ENCODE results near the gene DIDO1. TPM values are rescaled to one million over a fixed set of nuclear protein-coding genes. Genes with fewer than 3 reads are reported as not detected.
A peak's percentile ranks its signal among the peaks of the same experiment; 100 is the strongest.

Gene DIDO1
- total RNA-seq, result 57.9 and 59.8 TPM in 2 replicates

DNA sequence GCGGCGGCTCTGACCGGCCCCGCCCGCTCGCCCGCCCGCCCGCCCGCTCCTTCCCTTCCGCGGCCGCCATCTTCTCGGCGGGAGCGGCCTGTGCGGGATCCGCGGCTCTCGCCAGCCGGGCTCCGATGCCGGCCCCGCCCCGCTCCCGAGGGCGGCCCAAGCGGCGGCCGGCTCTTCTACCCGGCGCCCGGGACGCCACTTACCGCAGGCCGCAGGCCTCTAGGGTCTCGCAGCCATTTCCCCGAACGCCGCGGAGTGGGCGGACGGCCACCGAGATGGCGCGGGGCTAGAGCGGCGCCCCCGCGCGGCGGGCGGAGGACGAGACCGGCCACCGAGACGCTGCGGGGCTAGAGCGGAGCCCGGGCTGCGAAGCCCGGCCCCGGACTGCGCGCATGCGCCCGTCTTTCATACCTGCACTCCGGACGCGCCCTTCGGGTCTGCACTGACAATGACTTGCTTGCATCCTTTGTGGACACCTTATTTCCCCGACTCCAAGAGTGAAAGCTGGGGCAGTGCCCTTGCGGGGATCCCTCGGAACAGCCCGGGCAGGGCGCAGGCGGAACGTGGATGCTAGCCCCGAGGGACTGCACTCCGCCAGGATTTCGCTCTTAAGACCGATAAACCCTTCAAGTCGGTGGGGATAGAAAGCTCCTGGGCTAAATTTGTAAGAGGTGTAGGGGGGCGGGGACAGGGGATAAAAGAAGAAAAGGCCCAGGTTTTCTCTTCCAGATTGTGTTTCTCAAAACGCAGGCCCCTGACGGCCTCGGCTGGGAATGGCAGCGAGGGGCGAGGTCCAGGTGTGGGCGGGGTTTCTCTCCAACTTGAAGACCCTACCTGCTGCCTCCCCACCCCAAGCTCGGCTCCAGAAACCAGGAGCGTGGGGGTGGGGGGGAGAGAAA, at the start of gene DIDO1:
DIDO1 (minus strand) TSS at position 277 of the 899 bp plus-strand sequence.
- Mint-ChIP-seq H3K4me3 (ENCODE audit: low read depth) (peak within 1 kb of the TSS; percentile 96), H3K27ac (peak within 1 kb of the TSS; percentile 95), H3K4me1 (ENCODE audit: low read depth) (peaks cover 52% of the 10 kb centered on the region), H3K27me3 (ENCODE audit: low read depth) (no peaks in the 10 kb centered on the region), H3K9me3 (no peaks in the 10 kb centered on the region), H3K36me3 (ENCODE audit: low read depth) (peaks cover 27% of the 10 kb centered on the region)
- intact Hi-C loops (cut with micrococcal nuclease), result loop anchor here (5.0 kb wide), 1 partner anchor 64 kb away; the partner anchor contains the start of gene TCFL5
- peak; percentile 86 for DNase-seq (ENCODE audit: low spot score)

DNA sequence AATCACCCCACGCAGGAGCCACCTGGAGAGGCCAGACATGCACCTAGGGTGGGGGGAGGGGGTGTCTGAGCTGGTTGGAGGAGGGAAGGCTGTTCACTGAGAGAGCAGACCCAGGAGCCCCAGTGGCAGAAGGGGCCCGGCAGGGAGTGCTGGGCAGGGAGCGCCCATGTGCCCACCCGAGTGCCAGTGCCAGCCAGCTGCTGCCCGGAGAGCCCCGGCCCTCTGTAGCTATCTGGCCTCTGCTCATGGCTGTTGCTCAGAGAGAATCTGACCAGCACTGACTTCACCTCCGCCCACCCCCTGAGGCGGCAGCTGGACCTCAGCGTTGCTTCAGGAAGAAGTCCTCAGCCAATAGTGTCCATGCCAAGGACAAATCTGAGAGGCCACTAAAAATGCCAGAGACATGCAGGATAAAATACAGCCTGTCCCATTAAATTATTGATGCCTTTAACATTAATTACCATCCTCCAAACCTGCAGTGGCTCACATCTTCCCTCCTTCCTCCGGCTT, 49.0 kb upstream of the DIDO1 start:
- no peak overlapping the region for H3K27ac Mint-ChIP-seq
- intact Hi-C loops (cut with micrococcal nuclease), result no loop called here
- peaks cover 26% of the 10 kb centered on the region for H3K4me1 Mint-ChIP-seq (ENCODE audit: low read depth)
- no peaks in the 10 kb centered on the region for H3K36me3 Mint-ChIP-seq (ENCODE audit: low read depth)
- DNase-seq (ENCODE audit: low spot score), result no peak
- H3K27me3 Mint-ChIP-seq (ENCODE audit: low read depth), result peaks cover 50% of the 10 kb centered on the region
- no peaks in the 10 kb centered on the region for H3K9me3 Mint-ChIP-seq
- H3K4me3 Mint-ChIP-seq (ENCODE audit: low read depth), result no peak overlapping the region

DNA sequence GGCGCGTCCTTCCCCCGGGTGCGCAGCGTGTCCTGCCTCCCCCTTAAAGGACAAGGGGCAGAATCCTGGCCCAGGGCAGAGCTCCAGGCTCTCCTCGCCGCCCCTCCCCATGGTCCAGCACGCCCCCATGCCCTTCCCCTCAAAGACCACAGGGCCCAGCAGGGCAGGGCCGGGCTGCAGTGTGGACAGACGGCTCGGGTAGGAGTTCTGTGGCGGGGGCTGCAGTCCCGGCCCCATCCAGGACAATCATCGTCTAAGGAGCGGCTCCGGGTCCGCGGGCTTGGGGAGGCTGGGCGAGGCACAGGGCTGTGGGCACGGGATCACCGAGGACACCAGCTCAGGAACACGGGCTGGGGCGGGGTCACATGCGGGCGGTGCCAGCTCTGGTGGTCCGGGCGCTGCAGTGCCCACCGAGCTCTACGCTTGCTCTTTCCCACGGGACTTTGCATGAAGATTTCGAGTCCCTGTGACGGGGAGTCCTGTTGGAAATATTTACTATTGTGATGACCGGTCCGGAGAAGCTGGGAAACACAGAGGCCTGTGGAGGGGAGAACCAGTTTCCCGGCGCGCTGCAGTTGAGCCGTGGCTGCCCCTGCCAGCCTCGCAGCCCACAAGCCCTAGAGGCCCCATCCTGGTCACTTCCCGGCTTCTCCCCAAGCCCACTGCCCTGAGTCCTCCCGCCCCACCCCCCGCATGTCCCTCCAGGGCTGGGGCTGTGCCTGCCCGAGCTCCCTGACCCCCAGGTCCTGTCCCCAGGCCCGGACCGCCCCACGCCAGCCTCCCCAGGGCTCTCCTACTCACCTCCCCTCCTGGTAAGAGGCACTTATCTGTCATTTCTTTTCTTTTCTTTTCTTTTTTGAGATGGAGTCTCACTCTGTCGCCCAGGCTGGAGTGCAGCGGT, 46.8 kb upstream of the DIDO1 start:
- intact Hi-C loops (cut with micrococcal nuclease), result loop anchor here (1.0 kb wide), 1 partner anchor 36 kb away; no protein-coding TSS in a partner anchor
- peaks cover 22% of the 10 kb centered on the region for H3K4me1 Mint-ChIP-seq (ENCODE audit: low read depth)
- DNase-seq (ENCODE audit: low spot score), result no peak
- H3K9me3 Mint-ChIP-seq, result no peaks in the 10 kb centered on the region
- H3K27me3 Mint-ChIP-seq (ENCODE audit: low read depth), result peaks cover 37% of the 10 kb centered on the region
- no peaks in the 10 kb centered on the region for H3K36me3 Mint-ChIP-seq (ENCODE audit: low read depth)
- H3K4me3 Mint-ChIP-seq (ENCODE audit: low read depth), result no peak overlapping the region
- H3K27ac Mint-ChIP-seq, result no peak overlapping the region

DNA sequence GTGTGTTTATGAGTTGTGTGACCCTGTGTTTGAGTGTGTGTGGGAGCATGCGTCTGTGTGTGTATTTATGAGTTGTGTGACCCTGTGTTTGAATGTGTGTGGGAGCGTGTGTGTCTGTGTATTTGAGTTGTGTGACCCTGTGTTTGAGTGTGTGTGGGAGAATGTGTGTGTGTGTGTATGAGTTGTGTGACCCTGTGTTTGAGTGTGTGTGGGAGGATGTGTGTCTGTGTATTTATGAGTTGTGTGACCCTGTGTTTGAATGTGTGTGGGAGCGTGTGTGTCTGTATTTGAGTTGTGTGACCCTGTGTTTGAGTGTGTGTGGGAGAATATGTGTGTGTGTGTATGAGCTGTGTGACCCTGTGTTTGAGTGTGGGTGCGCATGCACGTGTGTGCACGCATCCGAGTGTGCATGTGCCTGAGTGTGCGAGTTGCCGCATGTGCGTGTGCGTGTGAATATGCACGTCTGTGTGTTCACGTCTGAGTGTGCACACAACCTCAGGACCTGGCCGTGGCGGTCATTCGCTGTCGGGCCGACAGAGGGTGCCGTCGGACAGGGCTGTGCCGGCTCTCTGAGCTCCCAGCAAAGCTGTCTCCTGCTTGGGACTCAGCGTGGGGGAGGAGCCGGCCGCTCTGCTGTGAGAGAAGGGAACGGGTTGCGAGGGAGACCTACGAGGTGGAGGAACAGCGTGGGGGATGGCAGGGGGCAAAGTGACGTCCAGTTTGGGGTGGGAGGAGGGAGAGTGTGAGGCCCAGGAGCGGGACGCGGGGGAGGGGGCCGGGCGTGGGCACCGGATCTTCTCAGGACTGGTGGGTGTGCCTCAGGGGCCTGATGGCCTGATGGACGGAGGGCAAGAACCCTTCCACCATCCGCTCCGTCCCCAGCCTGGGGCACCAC, 45.9 kb upstream of the DIDO1 start:
- Mint-ChIP-seq H3K27ac (no peak overlapping the region), H3K27me3 (ENCODE audit: low read depth) (peaks cover 37% of the 10 kb centered on the region), H3K4me1 (ENCODE audit: low read depth) (peaks cover 13% of the 10 kb centered on the region), H3K4me3 (ENCODE audit: low read depth) (no peak overlapping the region), H3K36me3 (ENCODE audit: low read depth) (no peaks in the 10 kb centered on the region), H3K9me3 (no peaks in the 10 kb centered on the region)
- DNase-seq (ENCODE audit: low spot score), result peak; percentile 77
- intact Hi-C loops (cut with micrococcal nuclease), result loop anchor here (1.0 kb wide), 1 partner anchor 37 kb away; no protein-coding TSS in a partner anchor

DNA sequence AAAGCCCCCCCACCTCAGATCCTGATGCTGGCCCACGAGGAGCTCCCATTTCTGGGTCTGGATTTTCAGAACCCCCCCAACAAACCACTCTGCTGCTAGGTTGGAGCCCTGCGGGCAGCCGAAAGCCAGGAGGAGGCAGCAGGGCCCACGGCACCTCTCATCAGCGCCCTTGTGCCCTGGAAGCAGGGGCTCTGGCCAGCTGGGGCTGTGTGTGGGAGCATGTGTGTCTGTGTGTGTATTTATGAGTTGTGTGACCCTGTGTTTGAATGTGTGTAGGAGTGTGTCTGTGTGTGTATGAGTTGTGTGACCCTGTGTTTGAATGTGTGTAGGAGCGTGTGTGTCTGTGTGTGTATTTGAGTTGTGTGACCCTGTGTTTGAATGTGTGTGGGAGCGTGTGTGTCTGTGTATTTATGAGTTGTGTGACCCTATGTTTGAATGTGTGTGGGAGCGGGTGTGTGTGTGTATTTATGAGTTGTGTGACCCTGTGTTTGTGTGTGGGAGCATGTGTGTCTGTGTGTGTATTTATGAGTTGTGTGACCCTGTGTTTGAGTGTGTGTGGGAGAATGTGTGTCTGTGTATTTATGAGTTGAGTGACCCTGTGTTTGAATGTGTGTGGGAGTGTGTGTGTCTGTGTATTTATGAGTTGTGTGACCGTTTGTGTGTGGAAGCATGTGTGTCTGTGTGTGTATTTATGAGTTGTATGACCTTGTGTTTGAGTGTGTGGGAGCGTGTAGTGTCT, 45.1 kb upstream of the DIDO1 start:
- Mint-ChIP-seq H3K27me3 (ENCODE audit: low read depth) (peaks cover 32% of the 10 kb centered on the region), H3K4me3 (ENCODE audit: low read depth) (no peak overlapping the region), H3K36me3 (ENCODE audit: low read depth) (no peaks in the 10 kb centered on the region), H3K27ac (no peak overlapping the region), H3K9me3 (no peaks in the 10 kb centered on the region), H3K4me1 (ENCODE audit: low read depth) (peaks cover 13% of the 10 kb centered on the region)
- intact Hi-C loops (cut with micrococcal nuclease), result no loop called here
- DNase-seq (ENCODE audit: low spot score), result no peak

DNA sequence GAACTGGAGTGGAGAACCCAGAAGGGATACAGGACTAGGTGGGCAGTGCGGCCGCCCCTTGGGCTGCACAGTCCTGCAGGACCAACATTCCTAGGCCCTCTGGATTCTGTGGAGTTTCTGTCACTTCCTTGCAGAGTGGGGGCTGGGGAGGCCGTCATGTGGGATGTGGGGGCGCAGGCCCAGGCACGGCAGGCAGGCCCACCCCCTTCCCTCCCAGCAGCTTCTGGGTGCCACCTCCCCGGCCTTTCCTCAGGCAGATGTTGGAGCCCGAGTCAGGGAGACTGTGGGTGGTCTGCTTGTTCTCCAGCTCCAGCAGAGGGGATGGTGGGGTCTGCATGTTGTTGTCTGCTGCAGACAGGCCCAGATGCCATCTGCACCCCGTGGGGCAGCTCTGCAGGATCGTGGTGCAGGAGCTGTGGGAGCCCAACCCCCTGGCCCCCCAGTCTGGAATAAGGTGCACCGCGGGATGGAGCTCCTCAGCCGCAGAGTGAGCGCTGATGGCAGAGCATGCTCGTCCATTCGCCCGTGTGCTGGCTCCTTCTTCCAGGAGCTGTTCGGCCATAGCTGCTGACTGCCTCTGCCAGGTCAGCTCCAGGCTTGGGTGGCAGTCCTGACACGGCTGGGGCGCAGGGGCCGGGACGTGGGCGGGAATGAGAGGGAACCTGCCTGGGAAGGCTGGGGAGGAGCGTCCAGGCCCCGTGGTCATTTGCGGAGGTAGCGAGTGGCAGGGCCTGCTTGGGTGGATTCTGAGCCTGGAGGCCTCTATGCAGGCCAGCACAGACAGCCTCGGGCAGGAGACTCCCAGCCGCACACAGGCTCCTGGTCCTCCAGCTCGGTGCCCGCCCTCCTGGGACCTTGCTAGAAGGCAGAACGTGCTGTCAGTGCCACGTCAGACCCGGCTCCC, 44.3 kb upstream of the DIDO1 start:
- intact Hi-C loops (cut with micrococcal nuclease), result no loop called here

DNA sequence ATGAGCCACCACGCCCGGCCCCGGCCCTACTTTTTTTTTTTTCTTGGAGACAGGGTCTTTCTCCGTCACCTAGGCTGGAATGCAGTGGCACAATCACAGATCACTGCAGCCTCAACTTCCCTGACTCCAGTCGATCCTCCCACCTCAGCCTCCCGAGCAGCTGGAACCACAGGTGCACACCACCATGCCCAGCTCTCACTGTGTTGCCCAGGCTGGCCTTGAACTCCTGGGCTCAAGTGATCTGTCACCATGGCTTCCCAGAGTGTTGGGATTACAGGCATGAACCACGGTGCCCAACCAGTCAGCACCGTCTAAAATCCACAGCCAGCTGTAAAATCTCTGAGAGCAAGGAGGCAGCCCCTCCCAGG, 43.6 kb upstream of the DIDO1 start:
- intact Hi-C loops (cut with micrococcal nuclease), result no loop called here
- Mint-ChIP-seq H3K4me1 (ENCODE audit: low read depth) (peaks cover 13% of the 10 kb centered on the region), H3K4me3 (ENCODE audit: low read depth) (no peak overlapping the region), H3K9me3 (no peaks in the 10 kb centered on the region), H3K27ac (no peak overlapping the region), H3K36me3 (ENCODE audit: low read depth) (no peaks in the 10 kb centered on the region), H3K27me3 (ENCODE audit: low read depth) (peaks cover 28% of the 10 kb centered on the region)
- no peak for DNase-seq (ENCODE audit: low spot score)

More for the DNA sequence above, 44.3 kb upstream of the DIDO1 start:
- Mint-ChIP-seq H3K36me3 (ENCODE audit: low read depth) (no peaks in the 10 kb centered on the region), H3K27ac (no peak overlapping the region), H3K27me3 (ENCODE audit: low read depth) (peaks cover 29% of the 10 kb centered on the region), H3K4me3 (ENCODE audit: low read depth) (no peak overlapping the region), H3K4me1 (ENCODE audit: low read depth) (peaks cover 13% of the 10 kb centered on the region), H3K9me3 (no peaks in the 10 kb centered on the region)
- DNase-seq (ENCODE audit: low spot score), result no peak

DNA sequence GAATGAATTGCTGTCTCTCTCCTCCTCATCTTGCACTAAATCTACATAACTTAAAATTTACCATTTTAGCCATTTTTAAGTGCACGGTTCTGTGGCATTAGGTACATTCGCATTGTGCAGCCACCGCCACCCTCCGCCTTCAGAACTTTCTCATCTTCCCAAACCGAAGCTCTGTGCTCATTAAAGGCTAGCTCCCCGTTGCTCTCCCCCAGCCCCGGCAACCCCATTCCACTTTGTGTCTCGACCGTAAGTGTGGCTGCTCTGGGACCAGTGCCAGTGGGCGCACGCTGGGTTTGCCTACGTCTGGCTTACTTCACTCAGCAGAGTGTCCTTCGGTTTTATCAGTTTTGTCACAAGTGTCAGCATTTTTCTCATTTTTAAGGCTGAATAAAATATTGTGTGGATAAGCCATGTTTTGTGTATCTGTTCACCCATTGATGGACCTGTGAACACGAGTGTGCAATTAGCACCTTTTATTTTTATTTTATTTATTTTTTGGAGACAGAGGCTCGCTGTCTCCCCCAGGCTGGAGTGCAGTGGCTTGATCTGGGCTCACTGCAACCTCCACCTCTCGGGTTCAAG, 43.0 kb upstream of the DIDO1 start:
- H3K27ac Mint-ChIP-seq, result no peak overlapping the region

DNA sequence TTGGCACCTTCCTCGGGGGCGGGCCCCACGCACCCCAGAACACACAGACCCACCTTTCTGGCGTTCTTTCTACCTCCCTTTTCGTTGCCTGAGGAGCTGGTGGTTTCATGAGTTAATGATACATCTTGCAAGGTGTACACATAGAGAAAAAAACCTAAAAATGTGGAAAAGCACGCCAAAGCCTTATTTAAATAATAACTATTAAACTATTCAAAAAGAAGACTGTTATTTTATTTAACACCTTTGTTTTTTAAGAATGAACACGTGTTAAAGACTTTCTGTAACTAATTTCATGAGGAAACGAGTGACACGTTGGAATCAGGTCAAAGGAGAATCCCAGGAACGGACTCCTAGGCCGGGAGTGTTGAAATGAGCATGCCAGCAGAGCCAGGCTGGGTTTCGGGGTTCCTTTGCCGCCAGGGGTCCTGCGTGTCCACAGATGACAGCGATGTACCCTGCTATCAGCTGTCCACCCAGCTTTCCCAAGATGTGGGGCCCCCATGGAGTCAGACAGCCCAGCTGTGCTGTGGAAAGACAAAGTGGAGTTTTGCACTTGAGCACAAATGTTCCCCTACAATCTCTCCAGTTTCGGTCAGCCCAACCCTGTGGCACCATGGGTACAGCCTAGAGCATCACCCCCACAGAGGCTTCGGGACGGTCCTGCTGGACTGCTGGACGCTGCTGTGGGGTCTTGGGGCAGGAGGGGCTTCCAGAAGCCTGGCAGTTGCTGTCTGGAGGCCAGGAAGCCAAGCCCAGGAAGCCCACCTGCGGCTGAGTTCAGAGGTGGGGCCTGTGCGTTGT, 42.3 kb upstream of the DIDO1 start:
- Mint-ChIP-seq H3K27ac (no peak overlapping the region), H3K9me3 (no peaks in the 10 kb centered on the region), H3K4me1 (ENCODE audit: low read depth) (peaks cover 13% of the 10 kb centered on the region), H3K27me3 (ENCODE audit: low read depth) (peaks cover 17% of the 10 kb centered on the region), H3K4me3 (ENCODE audit: low read depth) (no peak overlapping the region), H3K36me3 (ENCODE audit: low read depth) (no peaks in the 10 kb centered on the region)
- intact Hi-C loops (cut with micrococcal nuclease), result no loop called here
- no peak for DNase-seq (ENCODE audit: low spot score)

More for the DNA sequence above, 43.0 kb upstream of the DIDO1 start:
- intact Hi-C loops (cut with micrococcal nuclease), result no loop called here
- H3K9me3 Mint-ChIP-seq, result no peaks in the 10 kb centered on the region
- peaks cover 22% of the 10 kb centered on the region for H3K27me3 Mint-ChIP-seq (ENCODE audit: low read depth)
- H3K36me3 Mint-ChIP-seq (ENCODE audit: low read depth), result no peaks in the 10 kb centered on the region
- no peak overlapping the region for H3K4me3 Mint-ChIP-seq (ENCODE audit: low read depth)
- DNase-seq (ENCODE audit: low spot score), result no peak
- H3K4me1 Mint-ChIP-seq (ENCODE audit: low read depth), result peaks cover 13% of the 10 kb centered on the region
